HCT116 (cell line): ENCODE results near the gene ORAI2.
A peak's percentile ranks its signal among the peaks of the same experiment; 100 is the strongest.

Source experiments
- ATF3 ChIP-seq: IDR thresholded peaks from 2 replicates; pipeline ENCODE4 v1.6.1; 2012
- CTCF ChIP-seq, 3 experiments: fragments of 200-600 bp in 1 of 3; sonication (generic) in 1 of 3; IDR thresholded peaks in 2 of 3; conservative IDR thresholded peaks in 1 of 3; 2 replicates each; pipeline ENCODE4 v1.5.1; 2012 to 2017; ENCODE audit warnings: low read depth in 2 of 3, low read length in 2 of 3, antibody characterized with exemption in 1 of 3, borderline replicate concordance in 1 of 3, control low read depth in 1 of 3, mild to moderate bottlenecking in 1 of 3, mixed read lengths in 1 of 3, mixed run types in 1 of 3, moderate library complexity in 1 of 3; ENCODE audit not compliant: insufficient read depth in 1 of 3
- ELF1 ChIP-seq: IDR thresholded peaks from 2 replicates; pipeline ENCODE4 v1.6.1; 2012; ENCODE audit warnings: low read depth, borderline replicate concordance
- EZH2phosphoT487 ChIP-seq: fragments of 200-600 bp; IDR thresholded peaks from 2 replicates; pipeline ENCODE4 v1.6.1; 2018; ENCODE audit warnings: antibody characterized with exemption, borderline replicate concordance
- POLR2A ChIP-seq: IDR thresholded peaks from 2 replicates; pipeline ENCODE4 v1.7.0; 2011; ENCODE audit warnings: borderline replicate concordance; ENCODE audit not compliant: insufficient read depth, insufficient read length; ENCODE audit errors: extremely low read depth
- POLR2AphosphoS5 ChIP-seq: IDR thresholded peaks from 2 replicates; pipeline ENCODE4 v1.6.1; 2011; ENCODE audit warnings: mild to moderate bottlenecking, low read depth, low read length, moderate library complexity
- REST ChIP-seq: IDR thresholded peaks from 2 replicates; pipeline ENCODE4 v1.6.1; 2012; ENCODE audit warnings: low read depth
- ZNF274 ChIP-seq: fragments of 200-500 bp; sonication (Bioruptor generic); IDR thresholded peaks from 2 replicates; pipeline ENCODE4 v1.6.1; 2014; ENCODE audit warnings: mild to moderate bottlenecking, low read depth, low read length, inconsistent platforms
- TF ChIP-seq, protein P1 (sequence below): IDR thresholded peaks from 2 replicates; pipeline ENCODE4 v1.6.1; 2012

DNA sequence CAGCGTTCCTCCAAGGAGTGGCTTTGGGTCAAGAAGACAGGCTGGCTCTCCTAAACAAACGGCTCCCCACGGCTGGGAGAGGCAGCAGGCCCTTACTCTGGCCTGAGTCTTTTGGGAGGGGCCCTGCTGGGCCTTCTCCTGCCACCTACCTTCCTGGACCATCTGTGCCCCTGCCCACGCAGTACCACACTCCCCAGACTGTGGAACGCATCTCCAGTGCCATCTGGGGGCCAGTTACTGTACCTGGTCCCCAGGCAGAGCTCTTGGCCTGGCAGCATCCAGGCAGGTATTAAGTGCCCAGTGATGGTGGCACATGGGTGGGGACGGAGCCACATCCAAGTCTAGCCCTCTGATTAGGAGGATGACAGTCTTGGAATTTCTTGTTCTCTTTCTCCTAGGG, 16.9 kb downstream of the ORAI2 start:
- TF ChIP-seq REST (no peak), POLR2AphosphoS5 (no peak), ZNF274 (no peak), CTCF (IDR thresholded peaks at IDR 0.05 in 2 of 3, conservative IDR thresholded peaks at IDR 0.05 in 1 of 3; ENCODE audit: borderline replicate concordance in 1 of 3, insufficient read depth in 1 of 3, low read depth in 2 of 3, low read length in 2 of 3) (peak; percentile 46 to 67 (median 50); a peak in 5 of 6 replicates), EZH2phosphoT487 (no peak), POLR2A (no peak), ELF1 (no peak), ATF3 (no peak)
- TF ChIP-seq, protein P1, sequence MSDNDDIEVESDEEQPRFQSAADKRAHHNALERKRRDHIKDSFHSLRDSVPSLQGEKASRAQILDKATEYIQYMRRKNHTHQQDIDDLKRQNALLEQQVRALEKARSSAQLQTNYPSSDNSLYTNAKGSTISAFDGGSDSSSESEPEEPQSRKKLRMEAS = no peak
